Trophoblast cell (in vitro differentiated cells and primary cell): ENCODE measurements around the gene FTO.

Experiments
- DNase-seq, 2 donors: peaks; one replicate each; pipeline ENCODE4 v3.0.0-alpha.2; 2016
- H2AFZ ChIP-seq: 2 replicates; pipeline ENCODE4 v1.6.1; 2013; ENCODE audit warnings: low read length, moderate library complexity, mild to moderate bottlenecking; ENCODE audit not compliant: insufficient read depth, poor library complexity
- H2AK5ac ChIP-seq: 2 replicates; pipeline ENCODE4 v1.6.1; 2013; ENCODE audit warnings: mild to moderate bottlenecking, low read length
- H2BK120ac ChIP-seq: 2 replicates; pipeline ENCODE4 v1.6.1; 2013; ENCODE audit warnings: low read length, mild to moderate bottlenecking, moderate library complexity; ENCODE audit not compliant: insufficient read depth, poor library complexity
- H2BK12ac ChIP-seq: 2 replicates; pipeline ENCODE4 v1.6.1; 2013; ENCODE audit warnings: mild to moderate bottlenecking, low read length, moderate library complexity
- H2BK5ac ChIP-seq: 2 replicates; pipeline ENCODE4 v1.6.1; 2013; ENCODE audit warnings: low read length, low read depth, moderate library complexity, mild to moderate bottlenecking; ENCODE audit not compliant: poor library complexity
- H3K14ac ChIP-seq: 2 replicates; pipeline ENCODE4 v1.6.1; 2013; ENCODE audit warnings: mild to moderate bottlenecking, low read length
- H3K18ac ChIP-seq: 2 replicates; pipeline ENCODE4 v1.6.1; 2013; ENCODE audit warnings: mild to moderate bottlenecking, low read length
- H3K23ac ChIP-seq: 2 replicates; pipeline ENCODE4 v1.6.1; 2013; ENCODE audit warnings: low read length
- H3K27ac ChIP-seq: 2 replicates; pipeline ENCODE4 v1.5.1; 2013; ENCODE audit warnings: low read depth, mild to moderate bottlenecking, inconsistent platforms, low read length, moderate library complexity
- H3K27me3 ChIP-seq: 2 replicates; pipeline ENCODE4 v1.6.1; 2013; ENCODE audit warnings: inconsistent platforms, mild to moderate bottlenecking, low read length, moderate library complexity; ENCODE audit not compliant: insufficient read depth
- H3K36me3 ChIP-seq, 2 experiments: 1 replicate in 1 of 2; 2 replicates in 1 of 2; pipeline ENCODE4 v1.6.1; 2013; ENCODE audit warnings: low read length in 2 of 2, mild to moderate bottlenecking in 2 of 2, moderate library complexity in 1 of 2; ENCODE audit not compliant: insufficient read depth in 2 of 2, control insufficient read depth in 1 of 2
- H3K4ac ChIP-seq: 2 replicates; pipeline ENCODE4 v1.6.1; 2013; ENCODE audit warnings: low read depth, mild to moderate bottlenecking, low read length, moderate library complexity
- H3K4me1 ChIP-seq, 2 experiments: 1 replicate in 1 of 2; 2 replicates in 1 of 2; pipeline ENCODE4 v1.6.1; 2013; ENCODE audit warnings: low read length in 2 of 2, mild to moderate bottlenecking in 2 of 2, moderate library complexity in 1 of 2; ENCODE audit not compliant: insufficient read depth in 2 of 2, control insufficient read depth in 1 of 2
- H3K4me2 ChIP-seq: 2 replicates; pipeline ENCODE4 v1.6.1; 2013; ENCODE audit warnings: inconsistent platforms, mild to moderate bottlenecking, low read length, moderate library complexity
- H3K4me3 ChIP-seq: 2 replicates; pipeline ENCODE4 v1.5.1; 2013; ENCODE audit warnings: mild to moderate bottlenecking, low read depth, low read length, inconsistent platforms
- H3K79me1 ChIP-seq: one replicate; pipeline ENCODE4 v1.6.1; 2013; ENCODE audit warnings: low read length
- H3K79me2 ChIP-seq: 2 replicates; pipeline ENCODE4 v1.6.1; 2013; ENCODE audit warnings: low read length, mild to moderate bottlenecking; ENCODE audit not compliant: control insufficient read depth, insufficient read depth, poor library complexity
- H3K9ac ChIP-seq: 2 replicates; pipeline ENCODE4 v1.6.1; 2013; ENCODE audit warnings: mild to moderate bottlenecking, low read length
- H3K9me3 ChIP-seq: 2 replicates; pipeline ENCODE4 v1.6.1; 2013; ENCODE audit warnings: low read depth, mild to moderate bottlenecking, control low read depth, inconsistent platforms, low read length; ENCODE audit not compliant: insufficient read depth
- H4K12ac ChIP-seq: 2 replicates; pipeline ENCODE4 v1.6.1; 2013; ENCODE audit warnings: low read depth, mild to moderate bottlenecking, low read length, moderate library complexity
- H4K8ac ChIP-seq: 2 replicates; pipeline ENCODE4 v1.6.1; 2013; ENCODE audit warnings: low read depth, mild to moderate bottlenecking, low read length, moderate library complexity
- H4K91ac ChIP-seq: one replicate; pipeline ENCODE4 v1.6.1; 2013; ENCODE audit warnings: low read depth, mild to moderate bottlenecking, low read length, moderate library complexity
- WGBS: extraction: QIAGEN DNeasy Blood & Tissue Kit; methylation state at CpG from one replicate; pipeline ENCODE4 v1.1.7; 2013; ENCODE audit warnings: missing lambda C conversion rate; ENCODE audit not compliant: insufficient read length, insufficient coverage; ENCODE audit errors: extremely low coverage; 5-methylcytosine and 5-hydroxymethylcytosine counted together

The FTO gene

DNA sequence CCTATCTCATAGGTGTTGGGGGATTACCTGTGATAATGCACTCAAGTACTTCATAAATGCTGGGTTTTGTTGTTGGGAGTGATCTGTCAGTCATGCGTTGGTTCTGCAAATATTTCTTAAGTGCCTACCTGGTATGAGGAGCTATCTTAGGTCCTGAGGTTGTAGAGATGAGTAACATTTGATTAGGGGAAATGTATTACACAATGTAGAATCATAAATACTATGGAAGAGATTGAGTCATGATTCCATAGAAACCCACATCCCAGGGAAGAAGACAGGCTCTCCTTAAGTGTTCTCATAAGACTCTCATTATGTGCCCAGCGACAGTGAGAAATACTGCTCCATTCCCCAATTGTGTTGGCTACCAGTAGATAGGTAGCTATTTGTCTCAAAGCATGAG lies 240.1 kb downstream of the FTO start:
- no peaks in the 10 kb centered on the region for H3K9me3 ChIP-seq
- no peaks in the 10 kb centered on the region for H3K36me3 ChIP-seq
- no peak overlapping the region for H3K27ac ChIP-seq
- no peak for DNase-seq
- H3K4me2 ChIP-seq = no peak overlapping the region
- WGBS = no CpG with 5 or more reads among the region's 2 CpGs
- H2BK12ac ChIP-seq = no peak overlapping the region
- no peak overlapping the region for H3K18ac ChIP-seq
- no peaks in the 10 kb centered on the region for H3K4me1 ChIP-seq
- no peak overlapping the region for H2AFZ ChIP-seq
- H3K14ac ChIP-seq = no peak overlapping the region
- no peak overlapping the region for H4K91ac ChIP-seq
- H3K79me2 ChIP-seq = no peaks in the 10 kb centered on the region
- H4K12ac ChIP-seq = no peak overlapping the region
- no peak overlapping the region for H2BK120ac ChIP-seq
- H2BK5ac ChIP-seq = no peak overlapping the region
- no peak overlapping the region for H3K9ac ChIP-seq
- H2AK5ac ChIP-seq = no peak overlapping the region
- H3K23ac ChIP-seq = no peak overlapping the region
- no peak overlapping the region for H3K4me3 ChIP-seq
- H3K4ac ChIP-seq = no peak overlapping the region
- no peak overlapping the region for H4K8ac ChIP-seq
- H3K27me3 ChIP-seq = no peaks in the 10 kb centered on the region
- no peaks in the 10 kb centered on the region for H3K79me1 ChIP-seq

DNA sequence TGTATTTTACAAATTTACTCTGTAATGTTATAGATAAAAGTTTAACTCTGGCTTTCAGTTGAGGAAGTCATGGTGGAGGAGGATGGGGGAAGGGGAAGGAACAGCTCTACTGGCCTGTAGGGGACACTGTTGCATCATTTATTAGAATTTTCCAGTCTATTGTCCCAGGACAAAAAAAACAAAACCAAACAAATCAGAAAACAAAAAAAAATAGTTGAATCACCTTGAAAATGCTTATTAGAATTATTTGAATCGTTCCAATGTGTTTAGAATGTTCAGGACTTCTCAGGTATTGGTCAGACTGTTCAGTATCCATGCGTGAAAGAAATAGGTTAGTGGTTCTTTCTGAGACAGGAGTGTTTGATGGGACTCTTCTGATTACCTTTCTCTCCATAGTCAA lies 242.0 kb downstream of the FTO start:
- H3K79me1 ChIP-seq = no peaks in the 10 kb centered on the region
- no peak overlapping the region for H2BK12ac ChIP-seq
- H3K4ac ChIP-seq = no peak overlapping the region
- WGBS = no CpG with 5 or more reads among the region's 2 CpGs
- H3K18ac ChIP-seq = no peak overlapping the region
- no peak overlapping the region for H2AFZ ChIP-seq
- DNase-seq = peak in 1 of 2 donors; percentile 62
- no peaks in the 10 kb centered on the region for H3K36me3 ChIP-seq
- H4K8ac ChIP-seq = no peak overlapping the region
- H3K79me2 ChIP-seq = no peaks in the 10 kb centered on the region
- no peak overlapping the region for H3K23ac ChIP-seq
- no peaks in the 10 kb centered on the region for H3K4me1 ChIP-seq
- no peak overlapping the region for H3K14ac ChIP-seq
- no peaks in the 10 kb centered on the region for H3K27me3 ChIP-seq
- no peak overlapping the region for H3K4me2 ChIP-seq
- no peak overlapping the region for H3K27ac ChIP-seq
- H3K9me3 ChIP-seq = no peaks in the 10 kb centered on the region
- H3K9ac ChIP-seq = no peak overlapping the region
- H2AK5ac ChIP-seq = no peak overlapping the region
- no peak overlapping the region for H4K12ac ChIP-seq
- H4K91ac ChIP-seq = no peak overlapping the region
- H2BK120ac ChIP-seq = no peak overlapping the region
- H2BK5ac ChIP-seq = no peak overlapping the region
- no peak overlapping the region for H3K4me3 ChIP-seq

DNA sequence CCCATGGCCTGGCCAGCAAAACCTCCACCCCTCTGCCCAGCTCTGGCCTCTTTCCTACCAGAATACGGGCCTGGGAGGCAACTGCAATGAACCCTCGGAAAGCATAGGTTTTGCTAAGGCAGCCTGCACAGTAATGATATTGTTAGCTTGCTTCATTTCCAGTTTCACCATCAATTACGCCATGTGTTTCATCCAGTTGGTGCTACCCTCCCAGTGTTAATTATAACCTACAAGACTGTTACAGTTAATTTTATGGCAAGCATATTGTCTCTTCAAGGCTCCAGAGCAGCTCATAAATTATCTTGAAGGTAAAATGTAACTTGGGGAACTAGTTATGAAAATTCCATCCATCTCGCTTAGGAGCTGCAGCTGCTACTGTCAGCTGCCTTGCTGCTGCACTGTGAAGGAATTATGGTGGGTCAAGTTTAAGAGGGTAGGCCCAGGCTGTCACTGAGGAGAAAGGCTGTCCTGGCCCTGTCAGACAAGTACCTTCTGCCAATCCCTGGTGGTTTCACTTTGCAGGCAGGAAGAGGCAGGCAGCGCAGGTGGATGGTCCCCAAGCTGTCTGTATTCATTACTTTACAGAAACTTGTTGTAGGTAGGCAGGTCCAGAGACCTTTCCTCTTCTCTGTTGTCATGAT lies 242.9 kb downstream of the FTO start:
- Histone ChIP-seq H3K4me3 (no peak overlapping the region), H3K4ac (no peak overlapping the region), H2AFZ (no peak overlapping the region), H4K91ac (no peak overlapping the region), H3K79me2 (no peaks in the 10 kb centered on the region), H3K18ac (no peak overlapping the region), H3K27me3 (no peaks in the 10 kb centered on the region), H2BK12ac (no peak overlapping the region), H4K8ac (no peak overlapping the region), H3K23ac (no peak overlapping the region), H3K14ac (no peak overlapping the region), H3K27ac (no peak overlapping the region), H3K4me2 (no peak overlapping the region), H3K36me3 (no peaks in the 10 kb centered on the region), H3K9ac (no peak overlapping the region), H2BK120ac (no peak overlapping the region), H2AK5ac (no peak overlapping the region), H3K79me1 (no peaks in the 10 kb centered on the region), H3K9me3 (no peaks in the 10 kb centered on the region), H3K4me1 (no peaks in the 10 kb centered on the region), H2BK5ac (no peak overlapping the region), H4K12ac (no peak overlapping the region)
- no peak for DNase-seq
- no CpG with 5 or more reads among the region's 5 CpGs for WGBS

DNA sequence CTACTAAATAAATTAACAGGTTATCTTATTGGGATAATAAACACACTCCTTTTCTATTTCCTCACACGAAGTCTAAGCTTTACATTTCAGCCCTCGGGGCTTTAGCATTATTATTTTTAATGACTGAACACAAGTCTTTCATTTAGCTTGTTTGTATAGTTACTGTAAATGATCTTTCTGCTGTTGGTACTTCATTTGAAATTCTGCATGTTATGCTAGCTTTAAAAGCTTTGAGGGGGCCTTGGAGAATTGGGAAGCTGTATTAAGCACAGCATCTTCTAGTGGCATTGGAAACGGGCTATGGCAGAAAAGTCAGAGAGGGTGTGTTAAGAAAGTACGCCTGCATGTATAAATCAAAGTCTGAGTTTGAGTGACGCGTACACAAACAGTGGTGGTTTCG lies 243.7 kb downstream of the FTO start:
- Histone ChIP-seq H3K4me2 (no peak overlapping the region), H3K14ac (no peak overlapping the region), H3K18ac (no peak overlapping the region), H3K4me3 (no peak overlapping the region), H4K91ac (no peak overlapping the region), H3K27me3 (no peaks in the 10 kb centered on the region), H3K23ac (no peak overlapping the region), H2AFZ (no peak overlapping the region), H2BK12ac (no peak overlapping the region), H3K79me2 (no peaks in the 10 kb centered on the region), H3K9me3 (no peaks in the 10 kb centered on the region), H4K8ac (no peak overlapping the region), H3K4me1 (no peaks in the 10 kb centered on the region), H3K36me3 (no peaks in the 10 kb centered on the region), H3K4ac (no peak overlapping the region), H4K12ac (no peak overlapping the region), H2BK120ac (no peak overlapping the region), H2AK5ac (no peak overlapping the region), H3K79me1 (no peaks in the 10 kb centered on the region), H3K9ac (no peak overlapping the region), H3K27ac (no peak overlapping the region), H2BK5ac (no peak overlapping the region)
- DNase-seq = no peak
- no CpG with 5 or more reads among the region's 7 CpGs for WGBS
